ENCODE data around the gene DMXL2.
"Not testable (repeated sequence)": the region's sequence is repeated elsewhere in the genome, so short reads cannot be mapped to it uniquely, and the experiment has no call there.

Gene DMXL2

DNA sequence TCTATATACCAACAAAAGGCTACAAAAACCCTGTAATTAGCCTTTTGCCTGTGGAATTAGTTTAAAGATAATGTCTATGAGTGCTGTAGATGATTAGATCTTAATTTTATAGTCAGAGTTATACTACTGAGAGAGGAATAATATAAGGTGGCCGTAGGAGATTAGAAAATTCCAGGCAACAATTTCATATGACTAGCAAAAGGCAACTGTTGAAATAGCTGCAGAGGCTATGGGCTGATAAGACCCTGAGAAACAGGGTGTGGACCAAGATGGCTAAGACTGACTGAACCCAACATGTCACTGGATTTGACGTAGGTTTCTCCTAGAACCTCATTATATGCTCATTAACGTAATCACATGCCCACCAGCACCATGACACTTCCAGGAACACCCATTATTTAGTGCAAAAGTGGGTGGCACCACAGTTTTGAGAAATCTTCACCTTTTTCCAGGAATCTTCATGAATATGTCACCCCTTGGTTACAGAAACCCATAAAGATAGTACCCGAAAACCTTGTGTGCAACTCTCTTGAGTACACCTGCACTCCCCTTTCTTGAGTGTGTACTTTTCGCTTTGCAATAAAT lies 29.6 kb upstream of the DMXL2 start:
- no peaks in the 10 kb centered on the region for H4K20me1 ChIP-seq (ENCODE audit: insufficient read depth, low read length)
- H2AFZ ChIP-seq (ENCODE audit: low read depth, low read length), result no peak overlapping the region
- H3K36me3 ChIP-seq (ENCODE audit: insufficient read depth, low read length), result no peaks in the 10 kb centered on the region
- ATAC-seq (ENCODE audit: insufficient read depth, low read depth) (no peak), DNase-seq (no peak)
- TF ChIP-seq EZH2 (IDR thresholded peaks at IDR 0.05; ENCODE audit: borderline replicate concordance, low read depth, low read length, severe bottlenecking), result no peak
- TF ChIP-seq, protein P1, sequence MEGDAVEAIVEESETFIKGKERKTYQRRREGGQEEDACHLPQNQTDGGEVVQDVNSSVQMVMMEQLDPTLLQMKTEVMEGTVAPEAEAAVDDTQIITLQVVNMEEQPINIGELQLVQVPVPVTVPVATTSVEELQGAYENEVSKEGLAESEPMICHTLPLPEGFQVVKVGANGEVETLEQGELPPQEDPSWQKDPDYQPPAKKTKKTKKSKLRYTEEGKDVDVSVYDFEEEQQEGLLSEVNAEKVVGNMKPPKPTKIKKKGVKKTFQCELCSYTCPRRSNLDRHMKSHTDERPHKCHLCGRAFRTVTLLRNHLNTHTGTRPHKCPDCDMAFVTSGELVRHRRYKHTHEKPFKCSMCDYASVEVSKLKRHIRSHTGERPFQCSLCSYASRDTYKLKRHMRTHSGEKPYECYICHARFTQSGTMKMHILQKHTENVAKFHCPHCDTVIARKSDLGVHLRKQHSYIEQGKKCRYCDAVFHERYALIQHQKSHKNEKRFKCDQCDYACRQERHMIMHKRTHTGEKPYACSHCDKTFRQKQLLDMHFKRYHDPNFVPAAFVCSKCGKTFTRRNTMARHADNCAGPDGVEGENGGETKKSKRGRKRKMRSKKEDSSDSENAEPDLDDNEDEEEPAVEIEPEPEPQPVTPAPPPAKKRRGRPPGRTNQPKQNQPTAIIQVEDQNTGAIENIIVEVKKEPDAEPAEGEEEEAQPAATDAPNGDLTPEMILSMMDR (IDR thresholded peaks at IDR 0.05; ENCODE audit: borderline replicate concordance, extremely low read depth, low read length, poor library complexity, severe bottlenecking), result no peak
- no peaks in the 10 kb centered on the region for H3K4me1 ChIP-seq (ENCODE audit: insufficient read depth, low read length)
- no peak overlapping the region for H3K27ac ChIP-seq (ENCODE audit: low read length)
- no peaks in the 10 kb centered on the region for H3K9me3 ChIP-seq (ENCODE audit: insufficient read depth, low read length, severe bottlenecking)
- H3K4me3 ChIP-seq (ENCODE audit: low read depth in 1 of 2, low read length in 2 of 2), result no peak overlapping the region
- no peaks in the 10 kb centered on the region for H3K27me3 ChIP-seq (ENCODE audit: insufficient read depth, low read length, poor library complexity)
- no peak overlapping the region for H3K9ac ChIP-seq (ENCODE audit: low read depth, low read length)
- no peak overlapping the region for H3K4me2 ChIP-seq (ENCODE audit: insufficient read depth, low read length)
- no peaks in the 10 kb centered on the region for H3K79me2 ChIP-seq (ENCODE audit: insufficient read depth, low read length)

DNA sequence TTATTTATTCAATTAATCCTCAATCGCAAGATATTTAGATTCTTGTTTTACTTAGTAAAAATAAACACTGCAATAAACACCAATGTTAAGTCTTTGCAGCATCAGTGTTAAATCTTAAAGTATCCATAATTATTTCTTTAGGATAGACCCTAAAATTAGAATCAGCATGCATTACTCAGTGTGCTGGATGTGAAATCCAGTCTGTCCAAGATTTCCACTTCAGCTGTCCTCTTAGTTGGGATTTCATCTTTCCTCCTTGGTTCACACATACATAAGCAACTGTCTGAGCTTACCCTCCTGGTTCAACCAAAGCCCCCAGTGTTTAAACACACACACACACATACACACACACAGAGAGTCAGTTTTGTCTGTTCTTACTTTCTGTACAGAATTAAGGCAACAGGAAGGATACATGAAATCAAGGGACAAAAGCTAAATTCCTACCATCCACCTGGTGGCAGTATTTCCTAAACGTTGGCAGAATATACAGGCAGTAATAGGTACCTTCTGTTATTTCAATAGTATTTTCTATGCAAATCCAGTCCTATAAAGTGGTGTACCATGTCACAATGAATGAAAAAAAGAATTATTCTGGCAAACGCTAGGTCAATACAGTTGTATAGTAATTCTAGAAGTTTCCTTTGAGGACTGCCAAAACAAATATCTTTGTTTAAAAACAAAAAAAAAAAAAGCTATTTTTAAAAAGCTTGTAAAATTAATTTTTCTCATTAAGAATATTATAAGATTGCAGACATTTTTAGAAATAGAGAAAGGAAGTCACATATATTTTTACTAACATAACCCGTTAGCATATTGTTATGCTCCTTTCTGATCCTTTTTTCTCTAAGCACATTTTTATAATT lies 27.3 kb upstream of the DMXL2 start:
- no peak overlapping the region for H3K27ac ChIP-seq (ENCODE audit: low read length)

GRCh38 chr15:51648643-51649042 lies 26.1 kb upstream of the DMXL2 start:
- not testable (repeated sequence) for H3K36me3 ChIP-seq (ENCODE audit: insufficient read depth, low read length); DNase-seq; H3K27me3 ChIP-seq (ENCODE audit: insufficient read depth, low read length, poor library complexity); H3K9me3 ChIP-seq (ENCODE audit: insufficient read depth, low read length, severe bottlenecking); H4K20me1 ChIP-seq (ENCODE audit: insufficient read depth, low read length); H2AFZ ChIP-seq (ENCODE audit: low read depth, low read length); H3K4me1 ChIP-seq (ENCODE audit: insufficient read depth, low read length); H3K4me2 ChIP-seq (ENCODE audit: insufficient read depth, low read length); H3K79me2 ChIP-seq (ENCODE audit: insufficient read depth, low read length); H3K27ac ChIP-seq (ENCODE audit: low read length); ATAC-seq (ENCODE audit: insufficient read depth, low read depth); H3K9ac ChIP-seq (ENCODE audit: low read depth, low read length); H3K4me3 ChIP-seq (ENCODE audit: low read depth in 1 of 2, low read length in 2 of 2)

More for the DNA sequence above, 27.3 kb upstream of the DMXL2 start:
- Histone ChIP-seq H3K4me3 (ENCODE audit: low read depth in 1 of 2, low read length in 2 of 2) (no peak overlapping the region), H3K9ac (ENCODE audit: low read depth, low read length) (no peak overlapping the region), H4K20me1 (ENCODE audit: insufficient read depth, low read length) (no peaks in the 10 kb centered on the region), H2AFZ (ENCODE audit: low read depth, low read length) (no peak overlapping the region), H3K36me3 (ENCODE audit: insufficient read depth, low read length) (no peaks in the 10 kb centered on the region), H3K4me2 (ENCODE audit: insufficient read depth, low read length) (no peak overlapping the region), H3K27me3 (ENCODE audit: insufficient read depth, low read length, poor library complexity) (no peaks in the 10 kb centered on the region), H3K4me1 (ENCODE audit: insufficient read depth, low read length) (no peaks in the 10 kb centered on the region), H3K79me2 (ENCODE audit: insufficient read depth, low read length) (no peaks in the 10 kb centered on the region), H3K9me3 (ENCODE audit: insufficient read depth, low read length, severe bottlenecking) (no peaks in the 10 kb centered on the region)
- TF ChIP-seq, protein P1 (IDR thresholded peaks at IDR 0.05; ENCODE audit: borderline replicate concordance, extremely low read depth, low read length, poor library complexity, severe bottlenecking), result peak; percentile 88
- no peak for TF ChIP-seq EZH2 (IDR thresholded peaks at IDR 0.05; ENCODE audit: borderline replicate concordance, low read depth, low read length, severe bottlenecking)
- ATAC-seq (ENCODE audit: insufficient read depth, low read depth) (peak; percentile 94), DNase-seq (peak; percentile 54)

GRCh38 chr15:51648101-51648500 lies 25.5 kb upstream of the DMXL2 start:
- not testable (repeated sequence) for H3K9ac ChIP-seq (ENCODE audit: low read depth, low read length); DNase-seq; H3K9me3 ChIP-seq (ENCODE audit: insufficient read depth, low read length, severe bottlenecking); H3K36me3 ChIP-seq (ENCODE audit: insufficient read depth, low read length); H3K4me1 ChIP-seq (ENCODE audit: insufficient read depth, low read length); H4K20me1 ChIP-seq (ENCODE audit: insufficient read depth, low read length); H2AFZ ChIP-seq (ENCODE audit: low read depth, low read length); H3K79me2 ChIP-seq (ENCODE audit: insufficient read depth, low read length); H3K27me3 ChIP-seq (ENCODE audit: insufficient read depth, low read length, poor library complexity); H3K4me3 ChIP-seq (ENCODE audit: low read depth in 1 of 2, low read length in 2 of 2); ATAC-seq (ENCODE audit: insufficient read depth, low read depth); H3K27ac ChIP-seq (ENCODE audit: low read length); H3K4me2 ChIP-seq (ENCODE audit: insufficient read depth, low read length)

Measured in DND-41 (cell line).